HL-60/S4 (cell line): Measurements from ENCODE around the gene MAGEB16.

Experiments
- in situ Hi-C: fragments of 300-500 bp; cut with MboI; formaldehyde crosslinking; loops from 2 replicates; pipeline ENCODE4 v1.14.3; 2022; ENCODE audit warnings: low sequenced_read_pairs

MAGEB16 gene

DNA sequence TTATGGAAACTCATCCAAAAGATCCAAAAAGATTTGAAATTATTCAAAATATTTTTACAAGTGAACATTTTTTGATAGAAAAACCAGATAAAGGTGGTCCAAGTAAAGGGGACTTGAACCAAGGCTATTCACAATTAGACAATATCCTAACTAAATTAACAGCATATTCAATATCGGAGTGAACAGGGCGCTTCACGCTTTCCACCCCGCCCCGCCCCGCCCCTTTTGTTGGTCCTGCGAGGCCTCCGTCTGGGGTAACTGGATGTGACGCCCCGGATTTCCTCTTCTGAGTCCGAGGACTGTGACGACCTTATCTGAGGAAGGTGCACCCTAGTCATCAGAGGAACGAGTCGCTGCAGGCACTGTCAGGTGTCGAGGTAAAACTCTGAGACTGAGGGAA lies at the start of gene MAGEB16:
Gene MAGEB16 (plus strand): TSS at position 301 of the 400 bp plus-strand sequence. CDS start 3,855 bp downstream, outside the sequence.
- in situ Hi-C loops, result no loop called here

DNA sequence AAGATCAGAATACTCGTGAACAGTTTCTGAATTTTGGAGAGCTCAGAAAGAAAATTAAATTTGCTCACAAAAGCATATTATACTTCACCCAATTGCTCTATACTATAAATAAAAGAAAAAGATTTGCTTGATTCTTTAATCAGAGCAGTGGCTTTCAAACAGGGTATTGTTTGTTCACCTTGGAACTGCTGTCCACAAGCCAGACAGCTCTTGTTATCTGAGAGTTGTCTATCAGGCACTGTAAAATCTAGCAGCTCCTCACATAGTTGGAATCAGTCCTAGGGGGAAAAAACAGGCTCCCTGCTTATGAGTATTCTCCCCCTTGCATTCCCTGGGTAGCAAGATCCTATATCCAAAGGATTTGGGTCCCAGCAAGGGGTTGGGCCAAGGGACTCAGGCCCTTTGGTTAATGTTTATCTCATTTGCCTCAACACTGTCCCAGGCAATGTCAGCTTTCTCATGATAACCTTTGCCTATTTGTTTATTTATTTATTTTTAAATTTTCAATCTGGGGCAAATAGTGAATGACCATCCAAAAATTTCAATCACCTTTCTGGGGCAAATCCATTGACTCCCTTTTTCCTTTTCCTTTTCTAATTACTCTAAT lies 24.1 kb upstream of the MAGEB16 start:
- in situ Hi-C loops, result no loop called here

DNA sequence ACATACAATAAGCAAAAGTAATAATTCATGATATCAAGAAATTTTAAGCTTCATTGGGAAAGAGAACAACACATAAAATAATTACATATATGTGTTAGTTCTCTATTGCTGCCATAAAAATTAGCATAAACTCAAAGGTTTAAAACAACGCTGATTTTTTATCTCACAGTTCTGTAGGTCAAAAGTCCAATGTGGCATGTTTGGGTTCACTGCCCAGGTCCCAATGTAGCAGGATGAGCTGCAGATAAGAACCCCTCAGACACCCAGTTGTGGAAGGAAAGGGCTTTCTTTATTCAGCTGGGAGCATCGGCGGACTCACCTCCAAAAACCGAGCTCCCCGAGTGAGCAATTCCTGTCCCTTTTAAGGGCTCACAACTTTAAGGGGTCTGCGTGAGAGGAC lies 13.1 kb upstream of the MAGEB16 start:
- in situ Hi-C loops, result no loop called here

DNA sequence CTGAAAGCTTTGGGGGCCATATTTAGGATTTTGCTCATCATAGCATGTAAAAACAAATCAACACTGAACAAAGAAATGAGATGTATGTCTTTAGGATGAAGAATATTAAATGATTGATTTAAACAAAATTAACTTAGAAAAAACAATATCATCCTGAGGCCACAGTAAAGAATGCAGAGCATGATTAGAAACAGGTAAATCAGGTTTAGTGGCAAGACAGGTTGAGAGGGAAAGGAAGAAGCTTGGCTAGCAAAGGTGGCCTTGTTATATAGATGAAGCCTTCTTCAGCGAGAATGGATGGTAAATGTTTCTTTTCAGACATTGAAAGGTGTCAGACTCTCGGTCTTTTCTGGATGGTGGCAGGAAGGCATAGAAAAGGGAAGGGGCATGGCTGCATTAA lies 11.9 kb upstream of the MAGEB16 start:
- in situ Hi-C loops, result no loop called here

DNA sequence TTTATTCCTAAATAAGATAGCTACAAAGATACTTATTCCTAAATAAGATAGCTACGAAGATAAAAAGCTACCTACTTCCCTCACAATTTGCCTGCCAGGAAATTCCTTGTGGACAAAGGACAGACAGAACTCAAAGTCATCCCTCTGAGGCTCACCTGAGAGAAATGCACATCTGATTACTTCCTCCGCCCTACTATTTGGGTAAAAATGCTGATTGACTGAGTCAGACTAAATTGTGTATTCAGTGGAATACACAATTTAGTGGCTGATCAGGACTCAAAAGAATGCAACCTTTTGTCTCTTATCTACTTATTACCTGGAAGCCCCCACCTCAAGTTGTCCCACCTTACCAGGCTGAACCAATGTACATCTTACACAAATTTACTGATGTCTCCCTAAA lies 10.3 kb upstream of the MAGEB16 start:
- in situ Hi-C loops, result no loop called here

DNA sequence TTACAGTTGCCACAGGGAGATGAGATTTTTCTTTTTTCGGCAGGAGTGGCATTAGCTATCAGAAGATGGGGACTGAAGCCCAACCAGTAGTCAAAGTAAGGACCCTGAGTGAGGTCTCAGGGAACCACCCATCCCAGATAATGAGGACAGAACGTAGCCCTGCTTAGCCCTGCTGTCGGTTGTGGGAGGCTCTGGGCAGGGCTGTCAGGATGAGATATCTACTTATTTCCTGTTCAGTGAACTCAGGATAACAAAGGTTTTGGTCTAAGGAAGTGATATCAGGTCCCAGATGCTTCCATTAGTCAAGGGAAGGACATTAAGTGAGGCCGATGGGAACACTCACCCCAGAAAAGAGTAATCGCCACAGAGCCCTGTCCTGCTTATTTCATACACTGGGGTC lies 2.3 kb downstream of the MAGEB16 start:
- in situ Hi-C loops, result no loop called here

DNA sequence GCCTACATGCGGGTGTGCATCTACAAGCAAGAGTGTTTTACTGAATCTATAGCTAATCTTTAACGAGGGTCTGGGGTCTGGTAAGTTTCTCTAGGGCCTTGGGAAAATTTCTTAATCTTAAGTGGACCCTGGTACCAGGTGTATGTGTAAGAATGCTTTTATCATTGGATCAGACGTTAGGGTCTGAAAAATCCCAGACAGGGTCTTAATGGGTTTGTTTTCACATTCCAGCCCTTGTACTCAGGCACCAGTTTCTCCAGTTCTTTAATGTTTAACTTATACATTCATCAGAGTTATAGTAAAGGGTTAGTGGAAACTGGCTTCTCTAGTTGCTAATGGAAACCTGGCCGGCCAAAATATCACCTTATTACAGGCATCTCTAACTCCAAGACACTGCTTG lies 11.6 kb downstream of the MAGEB16 start:
- in situ Hi-C loops, result no loop called here

DNA sequence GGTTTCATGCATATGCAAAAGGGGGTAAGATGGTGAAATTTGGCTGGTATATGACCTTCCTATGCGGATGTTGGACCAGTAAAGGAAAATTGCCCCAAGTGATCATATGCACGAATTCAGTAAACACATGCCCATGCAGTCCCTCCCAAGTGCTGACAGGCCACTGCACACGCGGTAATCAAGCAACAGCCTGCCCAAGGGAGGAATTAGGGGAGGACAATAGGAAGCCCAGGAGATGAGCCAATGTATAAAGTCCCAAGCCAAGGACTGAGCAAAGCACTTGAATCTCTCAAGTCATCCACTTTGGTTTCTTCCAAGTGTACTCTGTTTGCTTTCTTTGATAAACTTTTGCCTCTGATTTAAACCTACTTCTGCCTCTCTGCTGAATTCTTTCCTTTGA lies 21.1 kb downstream of the MAGEB16 start:
- in situ Hi-C loops, result no loop called here

DNA sequence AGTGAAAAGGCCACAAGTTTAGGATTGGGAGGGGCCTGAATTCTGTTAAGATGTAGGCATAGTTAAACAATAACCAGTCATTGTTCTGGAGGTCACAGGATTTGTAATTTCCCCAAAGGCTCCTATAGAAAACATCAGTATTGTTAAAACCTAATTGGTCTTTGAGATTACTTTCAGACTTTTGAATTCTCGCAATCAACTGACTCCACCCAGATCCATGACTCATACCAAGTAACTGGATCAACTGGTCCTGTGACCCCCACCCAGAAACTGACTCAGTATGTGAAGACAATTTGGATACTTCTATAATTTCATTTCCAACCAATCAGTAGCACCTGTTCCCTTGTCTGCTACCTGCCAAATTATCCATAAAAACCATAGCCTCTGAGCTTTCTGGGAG lies 28.4 kb downstream of the MAGEB16 start:
- in situ Hi-C loops, result no loop called here

DNA sequence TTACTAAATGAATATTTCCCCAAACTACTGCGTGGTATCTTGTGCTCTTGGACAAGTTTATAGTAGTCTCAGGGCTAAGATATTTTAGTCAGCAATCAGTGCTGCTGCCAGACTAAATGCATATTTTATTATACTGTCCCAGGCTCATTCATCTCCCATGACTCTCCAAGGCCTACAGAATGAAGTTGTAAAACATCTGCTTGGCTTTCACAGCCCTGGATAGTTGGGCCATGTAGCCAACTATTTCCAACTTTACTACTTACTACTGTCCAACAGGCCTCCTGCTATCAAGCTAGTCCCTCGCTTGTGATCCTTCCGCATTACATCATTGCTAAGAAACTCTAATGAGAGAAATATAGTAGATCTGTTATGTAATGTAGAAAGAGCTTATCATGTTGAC lies 31.4 kb downstream of the MAGEB16 start:
- in situ Hi-C loops, result no loop called here

DNA sequence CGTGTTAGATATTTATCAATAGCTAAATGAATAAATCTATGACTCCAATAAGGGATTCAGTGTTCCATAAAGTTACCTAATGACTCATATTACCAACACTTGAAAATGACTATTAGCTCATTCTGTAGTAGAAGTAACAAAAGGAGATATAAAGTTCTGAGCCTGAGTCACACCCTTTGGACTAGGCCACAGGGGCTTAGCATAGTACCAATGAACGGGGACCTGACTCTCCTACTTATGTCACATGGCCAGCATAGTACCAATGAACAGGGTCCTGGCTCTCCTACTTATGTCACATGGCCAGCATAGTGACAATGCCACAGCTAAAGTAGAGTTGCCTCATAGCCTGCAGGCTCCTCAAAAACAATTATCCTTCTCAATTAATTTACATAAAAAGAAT lies 43.7 kb downstream of the MAGEB16 start:
- in situ Hi-C loops, result no loop called here

DNA sequence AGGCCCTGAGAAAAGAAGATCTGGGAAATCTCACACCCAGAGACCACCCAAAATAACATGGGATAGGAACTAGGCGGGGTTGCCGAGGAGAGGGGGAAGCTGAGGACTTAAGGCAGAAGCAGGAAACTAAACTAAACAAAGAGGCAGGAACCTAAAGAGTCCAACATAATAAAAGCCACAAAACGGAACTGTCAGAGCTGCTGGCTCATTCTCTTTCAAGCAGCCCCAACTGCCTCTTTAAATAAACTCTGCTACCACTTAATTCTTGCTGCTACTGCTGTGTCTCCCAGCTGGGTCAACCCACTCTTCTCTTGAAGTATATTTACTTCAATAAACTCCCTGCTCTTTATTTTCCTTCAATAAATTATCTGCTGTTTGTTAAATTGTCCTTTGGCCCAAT lies 44.5 kb downstream of the MAGEB16 start:
- in situ Hi-C loops, result no loop called here

DNA sequence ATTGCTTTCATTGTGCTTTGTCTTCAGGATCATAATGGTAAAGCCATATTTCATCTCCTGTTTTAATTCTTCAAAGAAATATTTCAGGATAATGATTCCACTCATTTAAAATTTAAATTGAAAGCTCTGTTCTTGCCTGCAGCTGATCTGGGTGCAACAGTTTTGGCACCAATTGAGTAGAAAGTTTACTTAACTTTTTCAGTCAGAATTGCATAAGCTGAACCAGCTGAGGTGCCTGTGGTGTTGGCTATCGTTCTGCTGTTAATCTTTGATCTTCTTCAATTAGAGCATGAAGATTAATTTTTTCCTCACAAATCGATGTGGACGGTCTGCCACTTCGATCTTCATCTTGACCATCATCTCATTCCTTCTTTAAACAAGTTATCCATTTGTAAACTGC lies 49.6 kb downstream of the MAGEB16 start:
- in situ Hi-C loops, result no loop called here
